Astrocyte (in vitro differentiated cells and primary cell): ENCODE measurements around the gene BRD8. TPM values are rescaled to one million over a fixed set of nuclear protein-coding genes. Genes with fewer than 3 reads are reported as not detected.

Experiments used
- DNase-seq: peaks from one replicate; pipeline ENCODE4 v3.0.0-alpha.2; 2010; ENCODE audit warnings: low read depth
- FAIRE-seq: peaks from 2 replicates; lab custom pipeline; 2011; peaks lifted over from hg19 to GRCh38; lab: Jason Lieb, UNC
- H2AFZ ChIP-seq: 2 replicates; pipeline ENCODE4 v1.6.0; 2012; ENCODE audit warnings: low read depth, low read length, inconsistent platforms
- H3K27ac ChIP-seq: 2 replicates; pipeline ENCODE4 v1.5.1; 2011; ENCODE audit warnings: low read depth, low read length, inconsistent platforms
- H3K27me3 ChIP-seq: 2 replicates; pipeline ENCODE4 v1.6.0; 2011; ENCODE audit warnings: low read length, inconsistent platforms; ENCODE audit not compliant: insufficient read depth
- H3K36me3 ChIP-seq: 2 replicates; pipeline ENCODE4 v1.5.1; 2011; ENCODE audit warnings: low read length, inconsistent platforms; ENCODE audit not compliant: insufficient read depth
- H3K4me1 ChIP-seq: 2 replicates; pipeline ENCODE4 v1.5.1; 2011; ENCODE audit warnings: low read length, inconsistent platforms; ENCODE audit not compliant: insufficient read depth
- H3K4me2 ChIP-seq: 2 replicates; pipeline ENCODE4 v1.6.0; 2012; ENCODE audit warnings: low read length, inconsistent platforms
- H3K4me3 ChIP-seq: 2 replicates; pipeline ENCODE4 v1.5.1; 2011; ENCODE audit warnings: low read depth, mild to moderate bottlenecking, low read length, inconsistent platforms; ENCODE audit not compliant: insufficient read depth
- H3K79me2 ChIP-seq: 2 replicates; pipeline ENCODE4 v1.6.0; 2012; ENCODE audit warnings: mild to moderate bottlenecking, low read length, inconsistent platforms; ENCODE audit not compliant: insufficient read depth
- H3K9ac ChIP-seq: 2 replicates; pipeline ENCODE4 v1.6.0; 2012; ENCODE audit warnings: mild to moderate bottlenecking, low read length, inconsistent platforms
- H3K9me3 ChIP-seq: 2 replicates; pipeline ENCODE4 v1.5.1; 2012; ENCODE audit warnings: low read depth, mild to moderate bottlenecking, low read length, inconsistent platforms; ENCODE audit not compliant: insufficient read depth
- H4K20me1 ChIP-seq: 2 replicates; pipeline ENCODE4 v1.6.0; 2012; ENCODE audit warnings: low read length, inconsistent platforms; ENCODE audit not compliant: insufficient read depth
- H3K27ac Mint-ChIP-seq: one replicate; pipeline ENCODE4 v1.8.0; 2021; ENCODE audit warnings: mild to moderate bottlenecking, mixed read lengths; ENCODE audit not compliant: unreplicated experiment
- H3K27me3 Mint-ChIP-seq: one replicate; pipeline ENCODE4 v1.8.0; 2021; ENCODE audit warnings: low read depth, mixed read lengths; ENCODE audit not compliant: unreplicated experiment
- H3K36me3 Mint-ChIP-seq: one replicate; pipeline ENCODE4 v1.8.0; 2021; ENCODE audit warnings: low read depth, mixed read lengths; ENCODE audit not compliant: unreplicated experiment
- H3K4me1 Mint-ChIP-seq: one replicate; pipeline ENCODE4 v1.8.0; 2021; ENCODE audit warnings: low read depth, mixed read lengths; ENCODE audit not compliant: unreplicated experiment
- H3K4me3 Mint-ChIP-seq: one replicate; pipeline ENCODE4 v1.8.0; 2021; ENCODE audit warnings: mild to moderate bottlenecking, moderate library complexity, mixed read lengths; ENCODE audit not compliant: unreplicated experiment
- H3K9me3 Mint-ChIP-seq: one replicate; pipeline ENCODE4 v1.8.0; 2021; ENCODE audit warnings: mild to moderate bottlenecking, mixed read lengths; ENCODE audit not compliant: unreplicated experiment
- CTCF ChIP-seq: IDR thresholded peaks from 2 replicates; pipeline ENCODE4 v1.5.1; 2011; ENCODE audit warnings: low read depth, mild to moderate bottlenecking, inconsistent platforms, low read length, moderate library complexity; ENCODE audit not compliant: insufficient read depth
- EZH2 ChIP-seq: IDR thresholded peaks from 2 replicates; pipeline ENCODE4 v1.6.1; 2012; ENCODE audit warnings: mild to moderate bottlenecking, low read length, inconsistent platforms; ENCODE audit not compliant: insufficient read depth
- total RNA-seq: library from RNA; stranded (reverse); gene quantifications from 2 replicates; pipeline ENCODE4 v1.2.1, GENCODE V29; 2021

The BRD8 gene
- total RNA-seq, 1 donor from 2014 or later, result 33.1 TPM

- H3K4me2 ChIP-seq, result no peak overlapping the region
- Mint-ChIP-seq H3K4me3 (no peak overlapping the region), H3K9me3 (peaks cover 2% of the 10 kb centered on the region), H3K4me1 (peaks cover 5% of the 10 kb centered on the region), H3K27ac (no peak overlapping the region), H3K27me3 (peaks cover 42% of the 10 kb centered on the region), H3K36me3 (no peaks in the 10 kb centered on the region)
- H3K4me1 ChIP-seq, result no peaks in the 10 kb centered on the region
- no peaks in the 10 kb centered on the region for H3K9me3 ChIP-seq
- H3K9ac ChIP-seq, result no peak overlapping the region
- H2AFZ ChIP-seq, result no peak overlapping the region
- TF ChIP-seq CTCF (no peak), EZH2 (no peak)
- no peak for FAIRE-seq
- H4K20me1 ChIP-seq, result no peaks in the 10 kb centered on the region
- no peaks in the 10 kb centered on the region for H3K36me3 ChIP-seq
- peaks cover 19% of the 10 kb centered on the region for H3K27me3 ChIP-seq
- no peaks in the 10 kb centered on the region for H3K79me2 ChIP-seq
- H3K27ac ChIP-seq, result no peak overlapping the region
- H3K4me3 ChIP-seq, result no peak overlapping the region
- DNase-seq, result no peak
Observed at GRCh38 chr5:138095100-138095907, 83.1 kb downstream of the BRD8 start.

- peaks cover 2% of the 10 kb centered on the region for H3K9me3 Mint-ChIP-seq
- no peak for TF ChIP-seq EZH2
- no peak for TF ChIP-seq CTCF
- no peaks in the 10 kb centered on the region for H3K36me3 Mint-ChIP-seq
- no peak for FAIRE-seq
- H2AFZ ChIP-seq, result no peak overlapping the region
- H3K27me3 ChIP-seq, result peaks cover 21% of the 10 kb centered on the region
- no peak overlapping the region for H3K4me2 ChIP-seq
- no peak overlapping the region for H3K27ac Mint-ChIP-seq
- DNase-seq, result no peak
- H3K27ac ChIP-seq, result no peak overlapping the region
- no peaks in the 10 kb centered on the region for H3K4me1 ChIP-seq
- no peaks in the 10 kb centered on the region for H3K9me3 ChIP-seq
- no peak overlapping the region for H3K9ac ChIP-seq
- H3K4me1 Mint-ChIP-seq, result peaks cover 5% of the 10 kb centered on the region
- H3K4me3 Mint-ChIP-seq, result no peak overlapping the region
- H3K36me3 ChIP-seq, result no peaks in the 10 kb centered on the region
- H3K27me3 Mint-ChIP-seq, result peaks cover 56% of the 10 kb centered on the region
- H4K20me1 ChIP-seq, result no peaks in the 10 kb centered on the region
- no peaks in the 10 kb centered on the region for H3K79me2 ChIP-seq
- H3K4me3 ChIP-seq, result no peak overlapping the region
Observed at GRCh38 chr5:138093036-138093435, 85.4 kb downstream of the BRD8 start.

- DNase-seq, result no peak
- Histone ChIP-seq H3K4me1 (no peaks in the 10 kb centered on the region), H2AFZ (no peak overlapping the region), H3K4me3 (no peak overlapping the region), H3K79me2 (no peaks in the 10 kb centered on the region), H3K36me3 (no peaks in the 10 kb centered on the region), H3K9ac (no peak overlapping the region), H3K27me3 (peaks cover 21% of the 10 kb centered on the region), H3K9me3 (no peaks in the 10 kb centered on the region), H3K4me2 (no peak overlapping the region), H4K20me1 (no peaks in the 10 kb centered on the region), H3K27ac (no peak overlapping the region)
- Mint-ChIP-seq H3K4me1 (peaks cover 5% of the 10 kb centered on the region), H3K36me3 (no peaks in the 10 kb centered on the region), H3K9me3 (peaks cover 2% of the 10 kb centered on the region), H3K27ac (no peak overlapping the region), H3K4me3 (no peak overlapping the region), H3K27me3 (peaks cover 58% of the 10 kb centered on the region)
- no peak for FAIRE-seq
- TF ChIP-seq EZH2 (no peak), CTCF (no peak)
Observed at GRCh38 chr5:138092301-138092700, 86.1 kb downstream of the BRD8 start.
